Right ventricle myocardium inferior (tissue), 1 donor: ENCODE data around the gene DOCK2. TPM values are rescaled to one million over a fixed set of nuclear protein-coding genes. Genes with fewer than 3 reads are reported as not detected.
"Not testable (repeated sequence)": the region's sequence is repeated elsewhere in the genome, so short reads cannot be mapped to it uniquely, and the experiment has no call there.

Experiments used
- ATAC-seq: fragments of 200-7000 bp; cut with Tn5 transposase; one replicate; pipeline ENCODE4 v1.9.1; 2020; ENCODE audit warnings: mild to moderate bottlenecking, moderate library complexity
- DNase-seq: peaks from one replicate; pipeline ENCODE4 v3.0.0; 2021; ENCODE audit errors: missing footprints
- intact Hi-C: fragments of 100-400 bp; cut with DNase I; formaldehyde crosslinking; loops from one replicate; pipeline ENCODE4 v1.11.0; 2022
- total RNA-seq: library from RNA; stranded (reverse); fragmentation: NEBNext Ultra II Directional; extraction: Animal tissue kit (Norgen Biotek cat#: 25700); gene quantifications from one replicate; pipeline ENCODE4 v1.2.1, GENCODE V29; 2021
- donor health status: DM: no; HTN: yes; CAD: no; lungs with severe emphysema.

Gene DOCK2
- total RNA-seq, 1 donor from 2014 or later: 7.9 TPM

DNA sequence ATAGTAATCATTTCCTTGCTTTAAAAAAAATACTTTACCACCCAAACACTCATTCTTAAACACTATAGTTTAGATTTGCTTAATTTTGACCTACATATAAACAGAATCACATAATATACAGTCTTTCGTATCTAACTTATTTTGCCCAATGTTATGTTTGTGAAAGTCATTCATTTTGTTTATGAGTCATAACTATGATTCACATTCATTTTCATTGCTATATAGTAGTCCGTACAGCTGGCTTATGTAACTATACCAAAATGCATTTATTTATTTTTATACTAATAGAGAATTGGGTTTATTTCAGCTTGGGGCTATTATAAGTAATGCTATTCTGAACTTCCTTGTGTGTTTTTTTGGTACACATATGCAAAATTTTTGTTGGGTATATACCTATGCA, 434.7 kb downstream of the DOCK2 start:
- ATAC-seq (no peak), DNase-seq (no peak)
- intact Hi-C loops: loop anchor here (2.0 kb wide), 1 partner anchor 369 kb away; no protein-coding TSS in a partner anchor

DNA sequence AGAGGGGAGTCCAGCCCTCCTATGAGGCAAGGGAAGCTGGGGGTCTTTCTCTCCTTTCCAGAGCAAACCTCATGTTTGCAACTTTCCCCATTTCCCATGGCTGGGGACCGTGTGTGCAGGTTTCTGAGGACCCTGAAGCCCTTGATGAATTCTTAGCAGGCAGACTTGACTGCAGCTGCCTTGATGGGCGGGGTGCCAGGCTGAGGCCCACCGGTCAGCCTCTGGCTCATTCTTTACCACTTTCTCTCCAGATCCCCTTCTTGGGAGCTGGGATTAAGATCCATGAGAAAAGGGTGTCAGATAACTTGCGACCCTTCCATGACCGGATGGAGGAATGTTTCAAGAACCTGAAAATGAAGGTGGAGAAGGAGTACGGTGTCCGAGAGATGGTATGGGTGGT, 438.6 kb downstream of the DOCK2 start:
- intact Hi-C loops: no loop called here

DNA sequence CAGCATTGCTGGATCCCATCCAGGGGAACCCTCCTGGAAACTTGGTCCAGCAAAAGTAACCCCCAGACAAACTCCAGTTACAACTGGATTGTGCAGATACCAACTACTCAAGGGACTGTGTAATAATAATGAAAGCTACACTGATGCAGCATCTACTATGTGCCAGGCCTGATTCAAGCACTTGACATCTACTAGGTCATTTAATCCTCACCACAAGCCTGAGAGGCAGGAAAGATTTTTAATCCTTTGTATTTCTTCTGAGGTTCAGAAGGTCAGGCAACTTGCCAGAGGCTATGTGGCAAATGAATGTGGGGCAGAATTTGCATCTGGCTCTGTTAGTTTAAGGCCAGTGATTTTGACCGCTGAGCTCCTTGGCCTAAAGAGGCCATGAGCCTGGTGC, 439.1 kb downstream of the DOCK2 start:
- DNase-seq (no peak), ATAC-seq (no peak)
- intact Hi-C loops: no loop called here

More for the DNA sequence above, 438.6 kb downstream of the DOCK2 start:
- ATAC-seq (no peak), DNase-seq (no peak)

DNA sequence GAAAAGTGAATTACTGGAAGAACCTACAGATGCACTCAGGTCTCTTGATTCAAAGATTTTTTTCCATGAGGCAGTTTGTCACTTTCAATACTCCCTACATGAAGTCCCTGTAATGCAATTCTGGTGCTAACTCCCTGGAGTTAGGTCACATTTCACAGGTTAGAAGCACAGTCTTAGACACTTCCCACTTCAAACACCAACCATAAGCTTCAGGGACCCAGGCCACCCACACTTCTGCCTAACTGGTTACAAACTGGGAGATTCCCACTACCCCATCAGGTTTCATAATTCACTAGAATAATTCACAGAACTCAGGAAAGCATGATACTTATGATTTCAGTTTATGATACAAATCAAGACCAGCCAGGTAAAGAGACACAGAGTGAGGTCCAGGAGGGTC, 439.7 kb downstream of the DOCK2 start:
- DNase-seq: no peak
- intact Hi-C loops: no loop called here
- ATAC-seq: no peak

DNA sequence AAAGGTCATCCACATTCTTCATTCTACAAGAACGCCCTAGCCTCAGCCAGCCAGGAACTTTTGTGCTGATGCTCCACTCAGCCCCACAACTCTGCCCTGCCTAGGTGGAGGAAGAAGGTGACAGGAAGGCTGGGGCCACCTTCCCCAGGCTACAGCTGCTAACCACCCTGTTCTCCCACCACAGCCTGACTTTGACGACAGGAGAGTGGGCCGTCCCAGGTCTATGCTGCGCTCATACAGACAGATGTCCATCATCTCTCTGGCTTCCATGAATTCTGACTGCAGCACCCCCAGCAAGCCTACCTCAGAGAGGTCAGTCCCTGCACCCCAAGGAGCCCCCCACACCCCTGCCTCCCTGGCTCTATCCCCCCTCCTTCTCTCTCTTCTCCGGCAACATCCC, 440.5 kb downstream of the DOCK2 start:
- no peak for ATAC-seq
- intact Hi-C loops: no loop called here

DNA sequence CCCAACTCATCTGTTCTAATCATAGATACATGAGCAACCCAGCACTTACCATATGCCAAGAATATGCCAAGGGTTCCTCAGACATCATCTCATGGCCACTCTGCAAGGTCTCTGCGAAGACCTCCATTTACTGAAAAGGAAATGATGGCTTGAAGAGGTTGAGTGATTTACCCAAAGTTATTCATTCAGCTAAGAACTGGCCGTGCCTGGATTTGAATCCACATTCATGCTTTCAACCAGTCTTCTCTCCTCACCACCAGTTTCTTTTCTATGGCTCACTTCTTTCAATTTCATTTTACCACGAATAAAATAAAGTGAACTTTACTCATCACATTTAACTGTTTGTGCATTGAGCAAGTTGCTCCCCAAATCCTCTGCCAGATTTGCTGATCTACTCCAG, 441.4 kb downstream of the DOCK2 start:
- ATAC-seq (no peak), DNase-seq (no peak)
- intact Hi-C loops: no loop called here

More for the DNA sequence above, 440.5 kb downstream of the DOCK2 start:
- no peak for DNase-seq

DNA sequence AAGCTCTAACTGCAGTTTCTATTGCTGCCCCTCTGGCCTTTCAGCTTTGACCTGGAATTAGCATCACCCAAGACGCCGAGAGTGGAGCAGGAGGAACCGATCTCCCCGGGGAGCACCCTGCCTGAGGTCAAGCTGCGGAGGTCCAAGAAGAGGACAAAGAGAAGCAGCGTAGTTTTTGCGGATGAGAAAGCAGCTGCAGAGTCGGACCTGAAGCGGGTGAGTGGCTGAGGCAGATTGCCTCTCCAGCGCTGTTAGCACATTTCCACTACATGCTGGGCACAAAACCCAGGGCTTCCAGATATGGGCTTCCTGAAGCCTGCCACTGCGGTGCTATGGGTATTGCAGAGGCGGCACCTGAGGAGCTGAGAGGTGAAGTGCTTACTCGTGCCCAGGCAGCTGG, 441.9 kb downstream of the DOCK2 start:
- DNase-seq (no peak), ATAC-seq (no peak)
- intact Hi-C loops: no loop called here

DNA sequence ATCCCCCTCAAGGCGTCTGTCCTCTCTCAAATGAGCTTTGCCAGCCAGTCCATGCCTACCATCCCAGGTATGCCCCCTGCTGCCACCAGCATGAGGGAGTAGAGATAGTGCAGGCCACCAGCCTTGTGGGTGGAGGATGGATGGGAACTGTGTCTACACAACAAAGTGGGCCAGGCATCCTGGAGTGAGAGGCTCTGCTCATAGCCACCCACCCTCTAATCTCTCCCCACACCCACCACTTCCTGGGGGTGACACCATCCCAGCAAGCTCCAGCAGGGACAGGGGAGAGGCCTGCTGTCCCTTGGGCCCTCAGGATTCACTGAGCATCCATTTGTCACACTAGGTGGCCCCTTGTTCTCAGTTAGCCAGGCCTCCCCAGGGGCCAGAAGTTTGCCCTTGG, 443.1 kb downstream of the DOCK2 start:
- intact Hi-C loops: no loop called here
- DNase-seq (no peak), ATAC-seq (no peak)

DNA sequence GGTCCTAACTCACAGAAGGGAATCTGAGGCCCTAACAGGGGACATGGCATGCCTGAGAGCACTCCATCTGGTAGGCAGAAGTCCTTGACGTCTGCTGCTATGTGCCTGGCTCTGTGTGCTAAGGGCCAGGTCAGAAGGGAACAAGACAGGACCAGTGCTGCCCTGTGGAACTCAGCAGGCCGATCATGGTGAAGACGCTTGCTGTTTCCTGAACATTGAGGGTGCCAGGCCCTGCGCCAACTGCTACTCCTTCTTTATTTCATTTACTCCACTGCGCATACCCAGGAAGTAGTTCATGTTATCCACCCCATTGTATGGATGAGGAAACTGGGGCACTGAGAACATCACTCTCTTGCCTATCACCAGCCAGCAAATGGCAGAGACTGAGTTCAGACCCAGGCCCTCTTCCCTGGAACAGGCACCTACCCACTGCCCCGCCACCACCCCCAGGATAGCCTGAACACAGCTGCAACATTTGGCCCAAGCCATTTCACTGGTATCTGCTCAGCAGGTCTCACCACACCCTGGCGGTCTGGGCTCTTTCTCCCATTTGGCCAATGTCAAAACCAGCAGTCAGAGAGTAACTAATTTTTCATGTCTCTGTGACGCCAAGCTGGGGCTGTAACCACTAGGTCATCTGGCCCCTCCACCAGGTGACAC, 443.8 kb downstream of the DOCK2 start:
- intact Hi-C loops: no loop called here
- no peak for ATAC-seq
- DNase-seq: no peak

DNA sequence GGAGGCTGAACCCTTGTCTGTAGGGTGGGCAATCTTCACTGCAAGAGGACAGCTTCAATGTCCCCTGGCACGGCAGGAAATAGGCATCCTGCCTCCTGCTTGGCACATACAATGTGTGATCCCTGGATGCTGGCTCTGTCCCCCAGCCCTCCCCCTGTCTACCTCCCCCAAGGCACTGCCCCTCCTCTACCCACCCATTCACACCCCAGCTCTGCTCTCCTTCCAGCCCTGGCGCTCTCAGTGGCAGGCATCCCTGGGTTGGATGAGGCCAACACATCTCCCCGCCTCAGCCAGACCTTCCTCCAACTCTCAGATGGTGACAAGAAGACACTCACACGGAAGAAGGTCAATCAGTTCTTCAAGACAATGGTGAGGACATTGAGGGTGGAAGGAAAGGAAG, 444.5 kb downstream of the DOCK2 start:
- DNase-seq (no peak), ATAC-seq (no peak)
- intact Hi-C loops: no loop called here

DNA sequence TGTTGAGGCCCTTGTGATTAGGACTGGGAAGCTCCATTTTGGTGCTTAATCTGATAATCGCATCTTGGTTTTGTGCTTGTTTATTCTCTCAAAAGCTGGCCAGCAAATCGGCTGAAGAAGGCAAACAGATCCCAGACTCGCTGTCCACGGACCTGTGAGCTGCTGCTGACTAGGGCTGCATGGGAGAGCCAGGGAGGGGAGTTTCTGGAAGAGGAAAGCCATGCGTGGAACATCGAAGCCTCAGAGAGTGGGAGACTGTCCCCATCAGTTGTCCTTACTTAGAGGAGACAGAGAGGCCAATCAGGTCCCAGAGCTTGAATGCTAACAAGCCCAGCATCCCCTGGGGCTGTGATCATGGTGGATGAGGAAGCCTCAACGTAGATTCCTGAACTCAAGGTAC, 445.6 kb downstream of the DOCK2 start:
- intact Hi-C loops: no loop called here
- no peak for ATAC-seq
- no peak for DNase-seq

DNA sequence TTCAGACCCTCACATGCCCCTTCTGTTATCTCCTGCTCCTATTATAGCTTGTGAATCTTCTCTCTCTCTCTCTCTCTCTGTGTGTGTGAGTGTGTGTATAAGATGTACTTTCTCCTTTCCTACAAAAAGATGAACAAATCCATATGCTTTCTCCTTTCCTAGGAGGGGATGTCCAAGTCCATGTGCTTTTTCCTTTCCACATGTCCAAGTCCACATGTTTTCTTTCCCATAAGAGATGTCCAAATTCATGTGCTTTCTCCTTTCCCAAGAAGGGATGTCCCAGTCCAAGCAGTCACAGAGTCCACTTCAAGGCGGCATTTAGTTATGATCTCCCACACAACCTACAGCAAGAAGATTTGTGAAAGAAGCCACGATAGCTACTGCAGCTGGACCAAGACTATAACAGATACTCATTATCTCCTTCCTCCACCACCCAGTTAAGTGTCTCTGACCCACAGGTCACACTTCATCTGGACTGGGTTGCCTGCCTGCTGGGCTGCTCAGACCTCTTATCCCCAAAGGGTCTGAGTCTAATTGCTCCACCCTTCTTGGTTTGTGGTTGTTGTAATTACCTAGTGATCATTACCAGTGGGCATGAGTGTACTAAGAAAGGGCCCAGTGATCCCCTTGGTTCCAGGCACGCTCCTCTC, 450.2 kb downstream of the DOCK2 start:
- no peak for DNase-seq
- intact Hi-C loops: no loop called here
- ATAC-seq: no peak

DNA sequence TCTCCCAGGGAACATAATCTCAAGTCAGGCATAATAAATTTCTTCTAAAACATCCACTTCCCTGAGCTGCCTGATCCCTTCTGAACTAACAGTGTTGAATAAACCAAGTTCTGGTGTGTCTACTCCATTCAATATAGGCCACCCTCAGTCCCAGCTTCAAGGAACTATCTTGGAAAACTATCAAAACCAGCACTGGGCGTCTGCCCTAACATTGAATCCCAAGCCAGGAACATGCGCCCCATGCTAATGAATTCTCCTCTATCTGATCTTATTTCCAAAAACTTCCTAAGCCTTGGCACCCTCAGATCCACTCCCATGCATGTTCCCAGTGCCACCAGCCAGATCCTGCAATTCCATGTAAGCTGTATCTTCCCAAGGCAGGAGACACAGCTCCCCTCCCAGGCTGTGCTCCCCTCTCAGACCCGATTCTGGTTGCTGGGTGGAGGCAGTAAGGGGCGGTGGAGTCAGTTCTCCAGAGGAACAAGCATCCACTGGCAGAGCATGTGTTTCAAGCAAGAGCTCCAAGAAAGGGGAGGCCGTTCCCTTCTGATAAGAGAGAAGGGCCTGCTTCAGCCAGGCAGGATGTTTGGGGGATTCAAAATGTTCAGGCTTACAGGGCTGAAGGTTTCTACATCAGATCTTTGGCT, 455.5 kb downstream of the DOCK2 start:
- no peak for DNase-seq
- intact Hi-C loops: no loop called here
- ATAC-seq: peak; percentile 41

DNA sequence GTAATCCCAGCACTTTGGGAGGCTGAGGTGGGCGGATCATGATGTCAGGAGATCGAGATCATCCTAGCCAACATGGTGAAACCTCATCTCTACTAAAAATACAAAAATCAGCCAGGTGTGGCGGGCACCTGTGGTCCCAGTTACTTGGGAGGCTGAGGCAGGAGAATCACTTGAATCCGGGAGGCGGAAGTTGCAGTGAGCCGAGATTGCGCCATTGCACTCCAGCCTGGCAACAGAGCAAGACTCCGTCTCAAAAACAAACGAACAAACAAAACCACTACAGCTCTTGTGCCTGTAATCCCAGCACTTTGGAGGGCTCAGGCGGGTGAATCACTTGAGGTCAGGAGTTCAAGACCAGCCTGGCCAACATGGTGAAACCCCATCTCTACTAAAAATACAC, 457.3 kb downstream of the DOCK2 start:
- DNase-seq, intact Hi-C loops, ATAC-seq: not testable (repeated sequence)

DNA sequence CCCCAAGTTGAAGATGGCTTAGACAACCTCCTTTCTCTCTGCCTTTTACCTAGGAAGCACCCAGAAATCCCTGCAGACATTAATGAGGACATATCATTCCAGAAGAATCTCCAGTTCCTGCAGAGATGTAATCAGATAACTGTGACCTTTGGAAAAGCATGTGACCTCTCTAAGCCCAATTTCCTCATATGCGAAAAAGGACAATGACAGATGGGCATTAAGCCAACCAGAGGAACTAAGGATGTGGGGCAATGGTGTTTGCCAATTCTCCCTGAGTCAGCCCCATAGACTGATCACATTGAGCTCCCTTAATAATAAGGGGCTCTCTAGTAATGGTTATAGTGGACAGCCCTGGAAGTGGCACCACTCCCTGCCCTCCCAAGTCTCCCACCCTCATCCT, 458.6 kb downstream of the DOCK2 start:
- ATAC-seq (no peak), DNase-seq (no peak)
- intact Hi-C loops: no loop called here

DNA sequence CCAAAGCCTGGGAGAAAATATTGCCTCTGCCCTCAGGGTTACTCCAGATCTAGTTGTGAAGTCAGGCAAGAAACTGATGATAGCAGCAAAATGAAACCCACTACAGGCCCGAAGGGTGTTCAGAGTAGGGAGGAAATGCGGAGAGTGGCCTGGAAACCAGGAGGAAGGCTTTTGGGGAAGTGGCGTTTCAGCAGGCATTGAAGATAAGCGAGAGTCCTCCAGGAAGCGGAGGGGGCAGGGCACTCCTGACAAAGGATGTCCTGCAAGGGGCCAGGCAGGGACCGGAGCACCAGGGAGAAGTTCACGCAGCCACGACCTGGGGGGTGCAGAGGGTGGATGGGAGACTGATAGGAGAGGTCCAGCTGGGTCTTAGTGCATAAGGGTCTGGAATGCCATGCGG, 460.9 kb downstream of the DOCK2 start:
- intact Hi-C loops: no loop called here
- no peak for ATAC-seq
- DNase-seq: no peak

DNA sequence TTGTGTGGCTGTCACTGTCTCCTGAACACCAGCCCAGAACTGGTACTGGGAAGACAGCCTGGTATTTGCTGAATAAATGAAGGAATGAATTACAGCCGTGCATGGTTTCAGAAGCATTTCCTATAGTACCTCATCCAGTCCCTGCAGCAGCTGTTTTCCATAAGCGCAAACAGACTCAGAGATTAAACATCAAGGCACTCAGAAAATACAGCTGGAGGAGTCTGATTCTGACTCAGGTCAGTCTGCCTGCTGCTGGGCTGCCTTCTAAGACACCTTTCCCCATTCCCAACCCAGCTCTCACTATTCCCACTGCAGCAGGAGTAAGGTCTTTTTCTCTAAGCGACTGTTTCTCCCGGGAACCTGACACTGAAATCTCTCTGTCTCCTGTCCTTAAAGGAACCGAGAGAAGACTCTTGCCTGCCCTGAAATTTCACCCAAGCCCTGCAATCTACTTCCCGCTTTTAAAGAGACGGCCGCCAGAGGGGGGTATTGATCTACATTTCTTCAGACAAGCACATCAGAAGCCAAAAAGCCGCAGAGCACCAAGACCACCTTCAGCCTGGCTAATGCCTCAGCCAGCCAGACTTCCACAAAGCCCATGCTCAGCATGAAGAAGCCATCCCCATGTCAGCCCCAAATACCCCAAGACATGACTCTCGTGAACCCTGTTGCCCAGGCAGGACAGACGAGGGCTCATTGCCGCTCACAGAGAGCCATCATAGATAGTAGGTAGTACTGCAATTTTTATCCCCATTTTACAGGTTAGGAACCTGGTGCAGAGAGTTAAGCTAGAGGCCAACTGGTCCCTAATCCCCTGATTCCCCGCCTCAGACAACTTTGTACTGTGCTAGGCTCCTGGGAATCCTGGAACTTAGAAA, 463.2 kb downstream of the DOCK2 start:
- intact Hi-C loops: loop anchor here (1.0 to 10.0 kb wide), 2 partner anchors 84 to 324 kb away; no protein-coding TSS in a partner anchor
- ATAC-seq (peak; percentile 65), DNase-seq (no peak)

DNA sequence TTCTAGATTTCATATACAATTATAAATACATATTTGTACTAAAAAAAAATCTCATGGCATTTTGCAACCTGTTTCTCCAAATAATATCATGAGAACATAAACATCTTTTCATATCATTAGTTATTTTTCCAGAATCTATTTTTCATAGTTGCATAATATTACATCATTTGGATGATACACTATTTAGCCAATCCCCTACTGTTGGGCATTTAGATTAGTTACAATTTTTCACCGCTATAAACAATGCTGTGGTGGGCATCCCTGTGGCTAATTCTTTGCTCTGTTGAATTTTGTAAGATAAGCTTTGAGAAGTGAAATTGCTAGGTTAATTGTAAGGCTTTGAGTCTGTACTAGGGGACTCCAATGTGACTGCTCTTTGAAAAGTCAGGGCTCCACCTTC, 466.4 kb downstream of the DOCK2 start:
- intact Hi-C loops: loop anchor here (10.0 kb wide), 1 partner anchor 321 kb away; no protein-coding TSS in a partner anchor
- DNase-seq: no peak
- no peak for ATAC-seq

DNA sequence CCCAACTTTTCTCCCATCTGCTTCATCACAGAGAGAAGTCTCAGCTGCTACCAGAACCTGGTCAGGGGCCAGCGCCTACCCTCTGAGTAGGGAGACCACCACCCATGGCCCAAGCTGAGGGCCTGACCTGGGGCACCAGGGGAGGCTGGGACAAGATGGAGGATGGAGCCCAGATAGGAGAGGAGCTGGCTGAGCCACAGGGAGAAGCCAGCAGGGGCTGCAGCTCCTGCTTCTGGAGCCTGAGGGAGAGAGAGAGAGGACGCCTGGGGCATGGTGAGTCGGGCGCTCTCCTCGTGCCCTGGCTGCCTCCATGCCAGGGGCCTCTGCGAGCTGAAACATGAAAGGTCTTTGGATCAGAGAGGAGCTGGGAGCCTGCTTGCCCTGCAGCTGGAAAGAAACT, 467.2 kb downstream of the DOCK2 start:
- no peak for ATAC-seq
- intact Hi-C loops: loop anchor here (10.0 kb wide), 1 partner anchor 321 kb away; no protein-coding TSS in a partner anchor
- DNase-seq: no peak
